Neural progenitor cell (in vitro differentiated cells): Measurements from ENCODE around the gene ARHGAP31.

Experiments used
- EZH2 ChIP-seq: fragments of 200-600 bp; sonication (generic); IDR thresholded peaks from 2 replicates; pipeline ENCODE4 v1.6.1; 2017; ENCODE audit warnings: antibody characterized with exemption, mild to moderate bottlenecking, moderate library complexity
- EZH2phosphoT487 ChIP-seq: fragments of 200-600 bp; sonication (generic); IDR thresholded peaks from 2 replicates; pipeline ENCODE4 v1.6.1; 2017; ENCODE audit warnings: antibody characterized with exemption
- TF ChIP-seq, protein P1 (sequence below): fragments of 200-600 bp; sonication (generic); IDR thresholded peaks from 2 replicates; pipeline ENCODE4 v1.5.1; 2017; ENCODE audit warnings: antibody characterized with exemption, mild to moderate bottlenecking

DNA sequence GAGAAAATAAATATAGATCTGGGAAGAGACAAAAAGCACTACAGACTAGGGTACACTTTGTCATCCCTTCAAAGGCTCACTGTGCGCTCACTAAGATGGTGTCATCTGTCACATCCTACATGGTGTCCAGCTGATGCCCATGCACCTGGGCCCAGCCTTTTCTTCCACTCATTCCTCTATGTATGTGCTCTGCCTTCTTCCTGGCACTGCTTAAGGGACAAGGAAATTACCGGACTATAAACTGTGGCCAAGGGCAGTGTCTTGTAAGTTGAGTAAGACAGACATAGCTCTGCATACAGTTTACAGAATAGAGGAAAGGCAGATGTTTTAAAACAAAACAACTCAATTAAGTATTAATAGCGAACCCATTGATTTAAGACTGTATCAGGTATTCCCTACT is 52.9 kb downstream of the ARHGAP31 start:
- TF ChIP-seq, protein P1, sequence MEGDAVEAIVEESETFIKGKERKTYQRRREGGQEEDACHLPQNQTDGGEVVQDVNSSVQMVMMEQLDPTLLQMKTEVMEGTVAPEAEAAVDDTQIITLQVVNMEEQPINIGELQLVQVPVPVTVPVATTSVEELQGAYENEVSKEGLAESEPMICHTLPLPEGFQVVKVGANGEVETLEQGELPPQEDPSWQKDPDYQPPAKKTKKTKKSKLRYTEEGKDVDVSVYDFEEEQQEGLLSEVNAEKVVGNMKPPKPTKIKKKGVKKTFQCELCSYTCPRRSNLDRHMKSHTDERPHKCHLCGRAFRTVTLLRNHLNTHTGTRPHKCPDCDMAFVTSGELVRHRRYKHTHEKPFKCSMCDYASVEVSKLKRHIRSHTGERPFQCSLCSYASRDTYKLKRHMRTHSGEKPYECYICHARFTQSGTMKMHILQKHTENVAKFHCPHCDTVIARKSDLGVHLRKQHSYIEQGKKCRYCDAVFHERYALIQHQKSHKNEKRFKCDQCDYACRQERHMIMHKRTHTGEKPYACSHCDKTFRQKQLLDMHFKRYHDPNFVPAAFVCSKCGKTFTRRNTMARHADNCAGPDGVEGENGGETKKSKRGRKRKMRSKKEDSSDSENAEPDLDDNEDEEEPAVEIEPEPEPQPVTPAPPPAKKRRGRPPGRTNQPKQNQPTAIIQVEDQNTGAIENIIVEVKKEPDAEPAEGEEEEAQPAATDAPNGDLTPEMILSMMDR, result no peak
- TF ChIP-seq EZH2phosphoT487 (no peak), EZH2 (no peak)
